Cardiac muscle cell (in vitro differentiated cells and primary cell): ENCODE results near the gene EIF2B2. TPM values are rescaled to one million over a fixed set of nuclear protein-coding genes. Genes with fewer than 3 reads are reported as not detected.

Source experiments
- DNase-seq, 2 donors: peaks; one replicate each; pipeline versions ENCODE4 v3.0.0 to v3.0.0-alpha.2; 2010 to 2017; ENCODE audit warnings: low read depth in 1 of 2, low spot score in 1 of 2
- H3K27ac ChIP-seq: fragments of 200-600 bp; sonication (generic); 2 replicates; pipeline ENCODE4 v1.5.1; 2016
- H3K27me3 ChIP-seq: fragments of 200-600 bp; sonication (generic); 2 replicates; pipeline ENCODE4 v1.6.0; 2016; ENCODE audit warnings: control low read depth
- H3K36me3 ChIP-seq: fragments of 200-600 bp; sonication (generic); 2 replicates; pipeline ENCODE4 v1.5.1; 2016; ENCODE audit warnings: control low read depth
- H3K4me1 ChIP-seq: fragments of 200-600 bp; sonication (generic); 2 replicates; pipeline ENCODE4 v1.8.1; 2017; ENCODE audit warnings: low read depth, mild to moderate bottlenecking, mixed run types
- H3K4me3 ChIP-seq: fragments of 200-600 bp; sonication (generic); 2 replicates; pipeline ENCODE4 v1.5.1; 2016; ENCODE audit warnings: mild to moderate bottlenecking
- H3K9me3 ChIP-seq: fragments of 200-600 bp; sonication (generic); 2 replicates; pipeline ENCODE4 v1.5.1; 2017; ENCODE audit warnings: low read depth, mild to moderate bottlenecking, control low read depth
- CTCF ChIP-seq: IDR thresholded peaks from 2 replicates; pipeline ENCODE4 v1.5.1; 2012; ENCODE audit warnings: low read depth, mild to moderate bottlenecking, low read length
- polyA plus RNA-seq: library from polyadenylated mRNA; unstranded; fragments of >200 nt; fragmentation: Nextera tagmentation; extraction: Ambion mirVana; gene quantifications from 2 replicates; pipeline ENCODE4 v1.2.1, GENCODE V29; 2016
- total RNA-seq: library from RNA; depleted of rRNA; stranded (reverse); fragments of >200 nt; gene quantifications from 2 replicates; pipeline ENCODE4 v1.2.3, GENCODE V29; 2016

Gene EIF2B2
- total and polyA plus RNA-seq, 2 experiments from 2014 or later, result 57.3 to 76.7 TPM

GRCh38 chr14:74975059-74975810 is 27.5 kb upstream of the EIF2B2 start:
- Histone ChIP-seq H3K4me1 (peaks cover 7% of the 10 kb centered on the region), H3K27ac (no peak overlapping the region), H3K9me3 (no peaks in the 10 kb centered on the region), H3K27me3 (no peaks in the 10 kb centered on the region), H3K36me3 (no peaks in the 10 kb centered on the region), H3K4me3 (no peak overlapping the region)
- peak in 1 of 2 donors; percentile 74 for DNase-seq
- no peak for TF ChIP-seq CTCF

GRCh38 chr14:74976264-74977113 is 26.2 kb upstream of the EIF2B2 start:
- DNase-seq, result no peak
- Histone ChIP-seq H3K36me3 (no peaks in the 10 kb centered on the region), H3K27me3 (no peaks in the 10 kb centered on the region), H3K9me3 (no peaks in the 10 kb centered on the region), H3K4me1 (peaks cover 13% of the 10 kb centered on the region), H3K27ac (no peak overlapping the region), H3K4me3 (no peak overlapping the region)
- no peak for TF ChIP-seq CTCF

DNA sequence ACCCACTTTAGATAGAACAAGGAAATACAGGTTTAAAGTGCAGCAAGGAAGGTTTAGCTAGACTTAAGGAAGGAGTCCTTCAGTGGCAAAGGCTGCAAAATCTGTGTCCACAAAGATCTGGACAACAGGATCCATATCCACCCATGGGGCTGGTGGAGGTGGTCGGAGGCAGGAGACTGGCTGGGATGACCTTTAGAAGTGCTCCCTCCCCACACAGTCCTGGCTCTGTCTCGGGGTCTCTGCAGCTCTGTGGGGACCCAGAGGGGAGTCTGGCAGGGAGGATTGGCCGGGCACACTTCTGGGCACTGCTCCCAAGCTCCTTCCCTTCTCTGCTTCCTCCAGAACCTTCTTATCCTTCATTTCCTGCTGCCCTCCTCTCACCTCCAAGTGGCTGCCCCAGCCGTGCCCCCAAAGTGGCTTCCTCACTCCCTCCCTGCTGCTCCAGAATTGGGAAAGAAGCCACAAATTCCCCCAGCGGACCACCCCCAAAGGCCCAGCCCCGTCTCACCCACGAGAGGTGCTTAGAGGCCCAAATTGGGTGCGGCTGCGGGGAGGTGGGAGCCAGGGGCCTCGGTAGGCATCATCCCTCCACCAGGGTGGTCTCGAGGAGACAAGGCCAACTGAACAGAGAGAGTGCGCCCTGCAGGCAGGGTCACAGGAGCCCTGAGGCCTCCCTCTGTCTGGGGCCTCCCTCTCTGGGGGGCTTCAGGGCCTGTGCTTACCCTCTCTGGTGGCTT is 25.4 kb upstream of the EIF2B2 start:
- Histone ChIP-seq H3K27me3 (no peaks in the 10 kb centered on the region), H3K27ac (no peak overlapping the region), H3K4me1 (peaks cover 13% of the 10 kb centered on the region), H3K36me3 (no peaks in the 10 kb centered on the region), H3K4me3 (no peak overlapping the region), H3K9me3 (no peaks in the 10 kb centered on the region)
- TF ChIP-seq CTCF, result no peak
- DNase-seq, result no peak

- Histone ChIP-seq H3K36me3 (no peaks in the 10 kb centered on the region), H3K27me3 (no peaks in the 10 kb centered on the region), H3K9me3 (no peaks in the 10 kb centered on the region), H3K4me3 (no peak overlapping the region), H3K4me1 (peaks cover 13% of the 10 kb centered on the region), H3K27ac (no peak overlapping the region)
- TF ChIP-seq CTCF, result no peak
- no peak for DNase-seq
Measured at GRCh38 chr14:74977901-74978385, 24.8 kb upstream of the EIF2B2 start.

GRCh38 chr14:74978416-74978947 is 24.2 kb upstream of the EIF2B2 start:
- DNase-seq, result no peak
- Histone ChIP-seq H3K9me3 (no peaks in the 10 kb centered on the region), H3K27me3 (no peaks in the 10 kb centered on the region), H3K4me3 (no peak overlapping the region), H3K36me3 (no peaks in the 10 kb centered on the region), H3K27ac (no peak overlapping the region), H3K4me1 (peaks cover 13% of the 10 kb centered on the region)
- no peak for TF ChIP-seq CTCF
